HepG2 (cell line): ENCODE results near the gene SSU72. TPM values are rescaled to one million over a fixed set of nuclear protein-coding genes. Genes with fewer than 3 reads are reported as not detected.

Source experiments
- BORCS8-MEF2B ChIP-seq: sonication (generic); formaldehyde crosslinking; IDR thresholded peaks from 2 replicates; pipeline ENCODE4 v1.8.0; 2022; ENCODE audit warnings: mild to moderate bottlenecking, missing genetic modification reagents
- ERF ChIP-seq: IDR thresholded peaks from 2 replicates; pipeline ENCODE4 v1.6.1; 2018; ENCODE audit warnings: missing biosample characterization, missing genetic modification reagents
- FOXK2 ChIP-seq: fragments of 450-650 bp; IDR thresholded peaks from 2 replicates; pipeline ENCODE4 v1.6.1; 2016
- GRHL1 ChIP-seq: sonication (generic); formaldehyde crosslinking; conservative IDR thresholded peaks from 2 replicates; pipeline ENCODE4 v1.8.0; 2022; ENCODE audit warnings: missing genetic modification reagents
- KAT2B ChIP-seq: fragments of 150-350 bp; IDR thresholded peaks from 2 replicates; pipeline ENCODE4 v1.6.1; 2014; ENCODE audit warnings: low read depth, low read length, borderline replicate concordance
- NR2F1 ChIP-seq, 2 experiments: fragments of 450-650 bp in 1 of 2; formaldehyde crosslinking in 1 of 2; IDR thresholded peaks; 2 replicates each; pipeline versions ENCODE4 v1.5.0 to v1.6.1; 2016 to 2020; ENCODE audit warnings: mild to moderate bottlenecking in 1 of 2, missing compliant biosample characterization in 1 of 2, missing genetic modification reagents in 1 of 2, moderate library complexity in 1 of 2
- RORA ChIP-seq: sonication (generic); formaldehyde crosslinking; IDR thresholded peaks from 2 replicates; pipeline ENCODE4 v1.5.0; 2020; ENCODE audit warnings: mild to moderate bottlenecking, missing genetic modification reagents, moderate library complexity
- SMARCE1 ChIP-seq: fragments of 450-650 bp; IDR thresholded peaks from 2 replicates; pipeline ENCODE4 v1.6.1; 2017; ENCODE audit warnings: borderline replicate concordance
- ZEB1 ChIP-seq: IDR thresholded peaks from 2 replicates; pipeline ENCODE4 v1.6.1; 2012; ENCODE audit warnings: mild to moderate bottlenecking, low read depth, inconsistent platforms; ENCODE audit not compliant: insufficient replicate concordance
- ZNF292 ChIP-seq: sonication (generic); formaldehyde crosslinking; IDR thresholded peaks from 2 replicates; pipeline ENCODE4 v1.8.1; 2022; ENCODE audit warnings: mild to moderate bottlenecking, low read depth, missing genetic modification reagents, borderline replicate concordance
- ZNF362 ChIP-seq: sonication (generic); formaldehyde crosslinking; IDR thresholded peaks from 2 replicates; pipeline ENCODE4 v1.4.0; 2020; ENCODE audit warnings: missing genetic modification reagents, mild to moderate bottlenecking, borderline replicate concordance
- ZNF407 ChIP-seq: sonication (generic); formaldehyde crosslinking; IDR thresholded peaks from one replicate; pipeline ENCODE4 v1.5.1; 2020; ENCODE audit warnings: mild to moderate bottlenecking, missing genetic modification reagents; ENCODE audit errors: not compliant biosample characterization
- ZNF557 ChIP-seq: sonication (generic); formaldehyde crosslinking; IDR thresholded peaks from 2 replicates; pipeline ENCODE4 v1.4.0; 2020; ENCODE audit warnings: missing genetic modification reagents
- ZNF576 ChIP-seq: sonication (generic); formaldehyde crosslinking; IDR thresholded peaks from 2 replicates; pipeline ENCODE4 v1.4.0; 2020; ENCODE audit warnings: mild to moderate bottlenecking, missing genetic modification reagents
- ZNF740 ChIP-seq: sonication (generic); formaldehyde crosslinking; IDR thresholded peaks from 2 replicates; pipeline ENCODE4 v1.4.0; 2020; ENCODE audit warnings: missing genetic modification reagents
- ZNF782 ChIP-seq: sonication (generic); formaldehyde crosslinking; IDR thresholded peaks from 2 replicates; pipeline ENCODE4 v1.4.0; 2020; ENCODE audit warnings: missing genetic modification reagents, mild to moderate bottlenecking, borderline replicate concordance
- ZNF883 ChIP-seq: sonication (generic); formaldehyde crosslinking; IDR thresholded peaks from 2 replicates; pipeline ENCODE4 v1.5.1; 2020; ENCODE audit warnings: mild to moderate bottlenecking, missing genetic modification reagents; ENCODE audit errors: not compliant biosample characterization
- ZSCAN12 ChIP-seq: sonication (generic); formaldehyde crosslinking; IDR thresholded peaks from 2 replicates; pipeline ENCODE4 v1.9.0; 2021; ENCODE audit warnings: mild to moderate bottlenecking, missing genetic modification reagents
- polyA plus RNA-seq, 8 experiments: library from polyadenylated mRNA; depleted of rRNA in 3 of 8; stranded (reverse) in 7 of 8; unstranded in 1 of 8; fragments of >200 nt; fragmentation: Illumina TruSeq in 4 of 8; extraction: Trizol in 4 of 8; gene quantifications; 2 replicates each; pipeline versions ENCODE4 v1.2.1 to v1.2.3, GENCODE V29; 2011 to 2016; ENCODE audit warnings: low read depth in 4 of 8, missing spikeins in 1 of 8, mixed read lengths in 1 of 8; ENCODE audit not compliant: insufficient read depth in 1 of 8
- total RNA-seq, 5 experiments: library from RNA; depleted of rRNA; stranded (reverse); fragments of >200 nt; fragmentation: Illumina TruSeq; extraction: Trizol; gene quantifications; 2 replicates each; pipeline ENCODE4 v1.2.3, GENCODE V29; 2016; ENCODE audit warnings: low read depth in 1 of 5

The SSU72 gene
- total and polyA plus RNA-seq, 2 of the 13 experiments (the other 11 are each of a cell fraction or from before 2014, with no cell fraction given), result 42.8 to 67.1 TPM

- TF ChIP-seq NR2F1 (CRISPR knock-in tag; IDR thresholded peaks at IDR 0.05) (no peak), ZNF782 (CRISPR knock-in tag) (no peak), ZNF407 (CRISPR knock-in tag) (no peak), ZEB1 (no peak), ERF (CRISPR knock-in tag) (peak; percentile 93), ZNF292 (CRISPR knock-in tag) (no peak), GRHL1 (CRISPR knock-in tag) (no peak), ZSCAN12 (CRISPR knock-in tag) (no peak), ZNF557 (CRISPR knock-in tag) (no peak), SMARCE1 (no peak), ZNF362 (CRISPR knock-in tag) (no peak), FOXK2 (no peak), ZNF740 (CRISPR knock-in tag) (no peak), RORA (CRISPR knock-in tag) (no peak), ZNF883 (CRISPR knock-in tag) (peak; percentile 40), BORCS8-MEF2B (peak; percentile 41; the same call in 1 of the 2 replicates), KAT2B (no peak), ZNF576 (no peak)
Measured at GRCh38 chr1:1511533-1512285, 63.0 kb downstream of the SSU72 start, which contains the start of gene ATAD3A (continued).
